ENCODE data around the gene KHDC4. TPM values are rescaled to one million over a fixed set of nuclear protein-coding genes. Genes with fewer than 3 reads are reported as not detected.

The KHDC4 gene
- total RNA-seq, 1 donor from 2014 or later = 36.7 TPM

GRCh38 chr1:155940993-155941844 is 7.0 kb upstream of the KHDC4 start, which contains the start of gene RXFP4:
Gene RXFP4 (plus strand): TSS chr1:155941638. CDS start chr1:155941710, 72 bp downstream.
- DNase-seq (ENCODE audit: low read depth) = no peak
- TF ChIP-seq CTCF (conservative IDR thresholded peaks at IDR 0.05; ENCODE audit: low read depth, low read length) = no peak
- no peak within 1 kb of the TSS for H3K4me3 ChIP-seq (ENCODE audit: low read depth, low read length)

- no peak for TF ChIP-seq CTCF (conservative IDR thresholded peaks at IDR 0.05; ENCODE audit: low read depth, low read length)
- H3K4me3 ChIP-seq (ENCODE audit: low read depth, low read length) = no peak overlapping the region
- DNase-seq (ENCODE audit: low read depth) = no peak
Observed at GRCh38 chr1:155940482-155940992, 6.3 kb upstream of the KHDC4 start.

GRCh38 chr1:155938220-155938627 is 4.0 kb upstream of the KHDC4 start:
- TF ChIP-seq CTCF (conservative IDR thresholded peaks at IDR 0.05; ENCODE audit: low read depth, low read length) = peak; percentile 83
- H3K4me3 ChIP-seq (ENCODE audit: low read depth, low read length) = no peak overlapping the region
- DNase-seq (ENCODE audit: low read depth) = no peak

GRCh38 chr1:155934936-155935590 is 850 bp upstream of the KHDC4 start:
- H3K4me3 ChIP-seq (ENCODE audit: low read depth, low read length) = peak overlapping the region; percentile 85
- DNase-seq (ENCODE audit: low read depth) = peak; percentile 78
- no peak for TF ChIP-seq CTCF (conservative IDR thresholded peaks at IDR 0.05; ENCODE audit: low read depth, low read length)

GRCh38 chr1:155933591-155934096 is 569 bp downstream of the KHDC4 start:
- no peak for DNase-seq (ENCODE audit: low read depth)
- no peak for TF ChIP-seq CTCF (conservative IDR thresholded peaks at IDR 0.05; ENCODE audit: low read depth, low read length)

GRCh38 chr1:155932487-155932886 is 1.7 kb downstream of the KHDC4 start:
- TF ChIP-seq CTCF (conservative IDR thresholded peaks at IDR 0.05; ENCODE audit: low read depth, low read length) = no peak
- no peak for DNase-seq (ENCODE audit: low read depth)
- H3K4me3 ChIP-seq (ENCODE audit: low read depth, low read length) = peak overlapping the region; percentile 85

More at GRCh38 chr1:155933591-155934096, 569 bp downstream of the KHDC4 start:
- H3K4me3 ChIP-seq (ENCODE audit: low read depth, low read length) = peak overlapping the region; percentile 85

Measured in epithelial cell of proximal tubule (primary cell).